GM12872 (cell line): ENCODE data around the gene EDEM2.

ENCODE experiments used
- TF ChIP-seq, protein P1 (sequence below): IDR thresholded peaks from 3 replicates; pipeline ENCODE4 v1.5.1; 2011; ENCODE audit warnings: low read depth, mild to moderate bottlenecking, low read length, moderate library complexity; ENCODE audit not compliant: insufficient read depth

EDEM2 gene

DNA sequence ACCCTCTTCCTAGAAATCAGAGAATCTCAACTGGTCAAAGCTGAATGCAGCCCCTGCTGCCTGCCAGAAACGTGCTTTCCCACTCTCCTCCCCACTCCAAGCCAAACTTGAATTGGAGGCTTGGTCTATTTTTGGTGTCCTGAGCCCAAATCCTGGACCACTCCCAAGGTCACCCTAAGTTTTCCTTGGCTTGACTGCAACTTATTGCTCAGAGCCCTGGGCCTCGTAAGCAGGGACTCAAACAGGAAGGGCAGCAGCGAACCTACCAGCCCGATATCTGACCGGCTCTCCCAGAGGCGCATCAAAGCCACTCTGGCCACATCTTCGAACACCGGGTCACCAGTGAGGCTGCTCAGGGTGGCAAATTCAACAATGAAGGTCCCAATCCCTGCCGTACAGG, 12.7 kb downstream of the EDEM2 start:
- TF ChIP-seq, protein P1, sequence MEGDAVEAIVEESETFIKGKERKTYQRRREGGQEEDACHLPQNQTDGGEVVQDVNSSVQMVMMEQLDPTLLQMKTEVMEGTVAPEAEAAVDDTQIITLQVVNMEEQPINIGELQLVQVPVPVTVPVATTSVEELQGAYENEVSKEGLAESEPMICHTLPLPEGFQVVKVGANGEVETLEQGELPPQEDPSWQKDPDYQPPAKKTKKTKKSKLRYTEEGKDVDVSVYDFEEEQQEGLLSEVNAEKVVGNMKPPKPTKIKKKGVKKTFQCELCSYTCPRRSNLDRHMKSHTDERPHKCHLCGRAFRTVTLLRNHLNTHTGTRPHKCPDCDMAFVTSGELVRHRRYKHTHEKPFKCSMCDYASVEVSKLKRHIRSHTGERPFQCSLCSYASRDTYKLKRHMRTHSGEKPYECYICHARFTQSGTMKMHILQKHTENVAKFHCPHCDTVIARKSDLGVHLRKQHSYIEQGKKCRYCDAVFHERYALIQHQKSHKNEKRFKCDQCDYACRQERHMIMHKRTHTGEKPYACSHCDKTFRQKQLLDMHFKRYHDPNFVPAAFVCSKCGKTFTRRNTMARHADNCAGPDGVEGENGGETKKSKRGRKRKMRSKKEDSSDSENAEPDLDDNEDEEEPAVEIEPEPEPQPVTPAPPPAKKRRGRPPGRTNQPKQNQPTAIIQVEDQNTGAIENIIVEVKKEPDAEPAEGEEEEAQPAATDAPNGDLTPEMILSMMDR = no peak

DNA sequence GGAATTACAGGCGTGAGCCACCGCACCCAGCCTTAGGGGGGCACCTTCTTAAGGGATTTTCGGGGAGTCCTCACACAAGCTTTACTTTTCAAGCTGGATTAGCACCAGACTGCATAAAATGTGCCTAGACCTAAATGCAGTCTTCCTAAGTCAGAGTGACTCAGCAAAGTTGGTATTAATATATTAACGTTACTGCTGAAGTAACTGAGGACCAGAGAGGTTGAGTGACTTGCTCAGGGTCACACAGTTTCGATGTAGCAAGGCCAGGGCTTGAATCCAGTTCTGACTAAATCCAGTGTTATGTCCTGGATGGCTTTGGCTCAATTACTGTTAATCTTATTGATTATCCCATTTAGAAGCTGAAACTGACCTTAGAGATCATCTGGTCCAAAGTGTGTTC, 13.4 kb downstream of the EDEM2 start:
- TF ChIP-seq, protein P1 = no peak

DNA sequence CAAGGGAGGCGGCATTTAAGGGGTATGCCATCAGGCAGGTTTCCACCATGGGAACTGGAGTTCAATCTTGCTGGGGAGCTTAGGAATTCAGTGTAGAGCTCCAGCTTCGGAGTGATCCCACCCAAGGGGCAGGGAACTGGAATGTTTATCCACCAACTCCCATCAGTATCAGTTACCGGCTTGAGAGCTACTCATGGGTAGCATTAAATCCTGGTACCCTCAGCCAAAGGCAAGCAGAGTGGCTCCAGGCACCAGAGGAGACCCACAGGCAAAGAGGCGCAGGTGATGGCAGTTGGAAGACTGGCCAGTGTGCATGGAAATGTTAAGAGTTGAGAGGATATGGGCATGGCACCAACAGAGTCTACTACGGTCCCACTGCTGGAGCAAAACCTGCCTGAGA, 14.1 kb downstream of the EDEM2 start:
- TF ChIP-seq, protein P1 = no peak

DNA sequence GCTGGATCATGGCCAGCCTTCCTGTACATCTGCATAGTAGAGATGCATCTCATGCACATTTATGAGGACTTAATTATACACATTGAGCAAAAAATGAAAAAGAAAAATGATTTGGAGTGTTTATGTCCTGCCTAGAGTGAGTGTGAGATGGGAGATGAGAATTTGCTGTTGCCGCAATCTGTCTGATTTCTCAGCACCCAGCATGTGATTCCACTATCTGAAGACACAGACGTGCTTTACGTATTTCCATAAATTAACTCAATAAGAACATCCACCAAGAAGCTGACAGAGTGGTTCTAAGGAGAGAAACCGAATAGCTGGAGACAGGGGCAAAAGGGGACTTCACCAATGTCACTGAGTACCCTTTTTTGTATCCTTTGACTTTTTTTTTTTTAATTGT, 15.2 kb downstream of the EDEM2 start:
- TF ChIP-seq, protein P1 = no peak

DNA sequence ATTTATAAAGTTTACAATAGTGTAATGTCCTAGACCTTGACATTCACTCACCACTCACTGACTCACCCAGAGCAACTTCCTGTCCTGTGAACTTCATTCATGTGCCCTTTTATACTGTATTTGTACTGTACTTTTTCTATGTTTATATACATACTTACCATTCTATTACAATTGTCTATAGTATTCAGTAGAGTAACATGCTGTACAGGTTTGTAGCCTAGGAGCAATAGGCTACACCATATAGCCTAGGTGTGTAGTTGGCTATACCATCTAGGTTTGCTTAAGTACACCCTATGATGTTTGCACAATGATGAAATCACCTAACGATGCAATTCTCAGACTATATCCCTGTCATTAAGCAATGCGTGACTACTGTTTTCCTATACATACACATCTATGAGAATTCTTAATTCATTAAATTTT, 17.5 kb downstream of the EDEM2 start:
- TF ChIP-seq, protein P1 = no peak

DNA sequence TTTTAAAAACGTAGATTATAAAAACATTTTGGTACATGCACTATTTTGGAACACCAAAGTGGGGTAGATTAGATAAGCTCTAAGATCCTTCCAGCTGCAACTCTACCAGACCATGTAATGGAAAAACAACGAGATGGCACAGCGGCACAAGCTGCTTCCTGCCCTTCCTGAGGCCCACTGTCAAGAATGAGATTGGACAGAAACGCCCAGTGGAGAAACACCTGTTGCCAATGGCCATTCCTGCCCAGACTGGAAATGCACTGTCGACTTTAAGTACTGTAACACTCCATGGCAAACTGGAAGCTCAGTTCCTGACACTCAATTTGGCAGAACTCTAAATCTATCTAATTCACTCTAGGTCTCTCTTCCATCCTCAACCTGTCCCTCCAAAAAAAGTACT, 21.4 kb downstream of the EDEM2 start:
- TF ChIP-seq, protein P1 = no peak

DNA sequence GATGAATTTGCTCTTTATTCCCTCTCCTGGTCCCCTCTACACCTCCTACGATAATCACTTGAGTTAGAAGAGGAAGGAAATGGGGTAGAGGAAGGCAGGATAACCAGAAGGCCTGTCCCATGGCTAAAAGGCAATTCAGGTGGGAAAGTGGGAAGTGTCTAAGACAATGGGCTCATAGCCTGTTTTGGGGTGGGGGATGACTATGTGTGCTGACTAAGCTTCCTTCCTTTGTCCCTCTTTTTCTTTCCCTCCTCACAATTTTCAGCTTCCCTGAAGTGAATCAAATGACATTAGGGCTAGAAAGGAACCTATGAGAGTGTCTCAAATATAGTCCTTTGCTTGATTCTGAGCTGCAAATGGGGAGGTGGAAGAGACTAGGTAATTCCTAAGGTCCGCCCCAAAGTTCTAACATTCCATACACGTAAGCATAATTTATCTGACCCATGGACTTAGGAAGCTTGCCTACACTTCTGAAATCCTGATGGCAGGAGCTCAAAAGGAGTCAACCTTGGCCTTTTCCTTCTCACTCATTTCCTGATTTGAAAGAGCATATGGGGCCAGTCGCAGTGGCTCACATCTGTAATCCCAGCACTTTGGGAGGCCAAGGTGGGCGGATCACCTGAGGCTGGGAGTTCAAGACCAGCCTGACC, 24.3 kb downstream of the EDEM2 start:
- TF ChIP-seq, protein P1 = no peak
